HFFc6 (cell line): ENCODE data around the gene TMUB1. TPM values are rescaled to one million over a fixed set of nuclear protein-coding genes. Genes with fewer than 3 reads are reported as not detected.
A peak's percentile ranks its signal among the peaks of the same experiment; 100 is the strongest.

Source experiments
- DNase-seq: peaks from one replicate; pipeline ENCODE4 v3.0.0-alpha.2; 2018
- H3K27ac Mint-ChIP-seq: 2 replicates; pipeline ENCODE4 v1.8.0; 2020; ENCODE audit warnings: mild to moderate bottlenecking, mixed read lengths
- H3K27me3 Mint-ChIP-seq: 2 replicates; pipeline ENCODE4 v1.8.0; 2021; ENCODE audit warnings: mild to moderate bottlenecking, moderate library complexity, mixed read lengths; ENCODE audit not compliant: insufficient read depth
- H3K36me3 Mint-ChIP-seq: 2 replicates; pipeline ENCODE4 v1.8.0; 2021; ENCODE audit warnings: low read depth, mixed read lengths
- H3K4me1 Mint-ChIP-seq: 2 replicates; pipeline ENCODE4 v1.8.0; 2020; ENCODE audit warnings: low read depth, mixed read lengths
- H3K4me3 Mint-ChIP-seq: 2 replicates; pipeline ENCODE4 v1.8.0; 2020; ENCODE audit warnings: mild to moderate bottlenecking, moderate library complexity, mixed read lengths
- H3K9me3 Mint-ChIP-seq: 2 replicates; pipeline ENCODE4 v1.8.0; 2020; ENCODE audit warnings: mild to moderate bottlenecking, mixed read lengths
- CTCF ChIP-seq: fragments of 200-600 bp; sonication (generic); IDR thresholded peaks from 2 replicates; pipeline ENCODE4 v1.5.0; 2021; ENCODE audit warnings: antibody characterized with exemption, mild to moderate bottlenecking
- total RNA-seq, 6 experiments: library from RNA; stranded (reverse); fragmentation: NEBNext Ultra II Directional; extraction: Animal tissue kit (Norgen Biotek cat#: 25700); gene quantifications; 2 replicates in 1 of 6; 3 replicates in 5 of 6; pipeline ENCODE4 v1.2.3, GENCODE V29; 2021

Gene TMUB1
- total RNA-seq, 6 experiments from 2014 or later = 44.0 to 57.8 (median 51.9) TPM

- peaks cover 40% of the 10 kb centered on the region for H3K4me1 Mint-ChIP-seq
- no peak for TF ChIP-seq CTCF
- peaks cover 3% of the 10 kb centered on the region for H3K27me3 Mint-ChIP-seq
- peak overlapping the region; percentile 90 for H3K4me3 Mint-ChIP-seq
- no peak for DNase-seq
- peak overlapping the region; percentile 83 for H3K27ac Mint-ChIP-seq
- no peaks in the 10 kb centered on the region for H3K9me3 Mint-ChIP-seq
- peaks cover 15% of the 10 kb centered on the region; the same call in 1 of the 2 replicates for H3K36me3 Mint-ChIP-seq
Measured at GRCh38 chr7:151079199-151079910, 3.9 kb downstream of the TMUB1 start.

- Mint-ChIP-seq H3K4me3 (peak overlapping the region; percentile 90), H3K27me3 (peaks cover 3% of the 10 kb centered on the region), H3K9me3 (no peaks in the 10 kb centered on the region), H3K27ac (peak overlapping the region; percentile 65), H3K36me3 (peaks cover 15% of the 10 kb centered on the region; the same call in 1 of the 2 replicates), H3K4me1 (peaks cover 40% of the 10 kb centered on the region)
- TF ChIP-seq CTCF = no peak
- DNase-seq = no peak
Measured at GRCh38 chr7:151078233-151079040, 4.9 kb downstream of the TMUB1 start.

GRCh38 chr7:151077705-151078232 is 5.5 kb downstream of the TMUB1 start:
- Mint-ChIP-seq H3K27me3 (peaks cover 3% of the 10 kb centered on the region), H3K4me1 (peaks cover 37% of the 10 kb centered on the region), H3K36me3 (peaks cover 15% of the 10 kb centered on the region; the same call in 1 of the 2 replicates), H3K4me3 (peak overlapping the region; percentile 40), H3K9me3 (no peaks in the 10 kb centered on the region), H3K27ac (peak overlapping the region; percentile 65)
- TF ChIP-seq CTCF = no peak
- peak; percentile 39 for DNase-seq

GRCh38 chr7:151076863-151077704 is 6.2 kb downstream of the TMUB1 start:
- Mint-ChIP-seq H3K36me3 (peaks cover 15% of the 10 kb centered on the region; the same call in 1 of the 2 replicates), H3K4me3 (no peak overlapping the region), H3K4me1 (peaks cover 30% of the 10 kb centered on the region), H3K9me3 (no peaks in the 10 kb centered on the region), H3K27ac (no peak overlapping the region), H3K27me3 (peaks cover 3% of the 10 kb centered on the region)
- peak; percentile 71 for TF ChIP-seq CTCF
- no peak for DNase-seq

GRCh38 chr7:151075978-151076426 is 7.3 kb downstream of the TMUB1 start:
- no peak overlapping the region; the same call in 1 of the 2 replicates for H3K4me3 Mint-ChIP-seq

More at GRCh38 chr7:151075978-151076426, 7.3 kb downstream of the TMUB1 start:
- no peak for DNase-seq
- no peaks in the 10 kb centered on the region for H3K9me3 Mint-ChIP-seq
- TF ChIP-seq CTCF = no peak
- H3K4me1 Mint-ChIP-seq = peaks cover 23% of the 10 kb centered on the region
- H3K27me3 Mint-ChIP-seq = peaks cover 3% of the 10 kb centered on the region
- H3K36me3 Mint-ChIP-seq = peaks cover 19% of the 10 kb centered on the region; the same call in 1 of the 2 replicates
- no peak overlapping the region for H3K27ac Mint-ChIP-seq
